Measurements from ENCODE around the gene PLK2. TPM values are rescaled to one million over a fixed set of nuclear protein-coding genes. Genes with fewer than 3 reads are reported as not detected.

Gene PLK2
- polyA plus RNA-seq, 3 donors = 3.4 to 17.0 (median 4.5) TPM

DNA sequence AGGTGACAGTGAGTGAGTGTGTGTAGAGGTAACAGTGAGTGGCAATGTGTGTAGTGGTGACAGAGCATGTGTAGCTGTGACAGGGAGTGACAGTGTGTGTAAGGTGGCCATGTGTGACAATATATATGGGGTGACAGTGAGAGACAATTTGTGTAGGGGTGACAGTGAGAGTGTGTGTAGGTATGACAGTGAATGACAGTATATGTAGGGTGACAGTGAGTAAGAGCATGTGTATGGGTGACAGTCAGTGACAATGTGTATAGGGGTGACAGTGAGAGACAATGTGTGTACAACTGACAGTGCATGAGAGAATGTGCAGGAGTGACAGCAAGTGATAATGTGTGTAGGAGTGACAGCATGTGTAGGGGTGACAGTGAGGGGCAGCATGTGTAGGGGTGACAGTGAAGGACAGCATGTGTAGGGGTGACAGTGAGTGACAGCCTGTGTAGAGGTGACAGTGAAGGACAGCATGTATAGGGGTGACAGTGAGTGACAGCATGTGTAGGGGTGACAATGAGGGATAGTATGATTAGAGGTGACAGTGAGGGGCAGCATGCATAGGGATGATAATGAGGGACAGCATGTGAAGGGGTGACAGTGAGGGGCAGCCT, 21.3 kb upstream of the PLK2 start:
- peaks cover 0 to 1% (median 0%) of the 10 kb centered on the region in 7 donors for H3K9me3 Mint-ChIP-seq

GRCh38 chr5:58477760-58478376, 18.0 kb upstream of the PLK2 start:
- H3K4me3 ChIP-seq (replicated peaks in 1 of 3; ENCODE audit: low read depth in 2 of 3, low read length in 3 of 3) = no peak overlapping the region
- Mint-ChIP-seq H3K9me3 (peaks cover 0 to 8% (median 7%) of the 10 kb centered on the region in 7 donors), H3K36me3 (peaks cover 2 to 5% of the 10 kb centered on the region in 2 donors), H3K27ac (peak overlapping the region in 2 of 7 donors; percentile 11 to 52), H3K27me3 (ENCODE audit: low read depth in 3 of 3) (no peaks in the 10 kb centered on the region), H3K4me3 (peak overlapping the region in 1 of 2 donors; percentile 29), H3K4me1 (peaks cover 22% of the 10 kb centered on the region)
- peaks cover 11 to 26% of the 10 kb centered on the region in 2 donors for H3K4me1 ChIP-seq (ENCODE audit: control insufficient read depth in 1 of 2, insufficient read depth in 2 of 2, low read length in 2 of 2)
- H3K27me3 ChIP-seq (ENCODE audit: control insufficient read depth in 2 of 2, insufficient read depth in 2 of 2, low read length in 2 of 2) = no peaks in the 10 kb centered on the region
- no peaks in the 10 kb centered on the region for H4K20me1 ChIP-seq (ENCODE audit: insufficient read depth, low read length)
- H3K79me2 ChIP-seq (ENCODE audit: insufficient read depth, low read length) = no peaks in the 10 kb centered on the region
- H3K4me2 ChIP-seq (replicated peaks; ENCODE audit: extremely low read depth, low read length, poor library complexity, severe bottlenecking) = peak overlapping the region; percentile 22
- WGBS (ENCODE audit: insufficient coverage) = no CpG with 5 or more reads among the region's 1 CpG
- TF ChIP-seq, protein P1, sequence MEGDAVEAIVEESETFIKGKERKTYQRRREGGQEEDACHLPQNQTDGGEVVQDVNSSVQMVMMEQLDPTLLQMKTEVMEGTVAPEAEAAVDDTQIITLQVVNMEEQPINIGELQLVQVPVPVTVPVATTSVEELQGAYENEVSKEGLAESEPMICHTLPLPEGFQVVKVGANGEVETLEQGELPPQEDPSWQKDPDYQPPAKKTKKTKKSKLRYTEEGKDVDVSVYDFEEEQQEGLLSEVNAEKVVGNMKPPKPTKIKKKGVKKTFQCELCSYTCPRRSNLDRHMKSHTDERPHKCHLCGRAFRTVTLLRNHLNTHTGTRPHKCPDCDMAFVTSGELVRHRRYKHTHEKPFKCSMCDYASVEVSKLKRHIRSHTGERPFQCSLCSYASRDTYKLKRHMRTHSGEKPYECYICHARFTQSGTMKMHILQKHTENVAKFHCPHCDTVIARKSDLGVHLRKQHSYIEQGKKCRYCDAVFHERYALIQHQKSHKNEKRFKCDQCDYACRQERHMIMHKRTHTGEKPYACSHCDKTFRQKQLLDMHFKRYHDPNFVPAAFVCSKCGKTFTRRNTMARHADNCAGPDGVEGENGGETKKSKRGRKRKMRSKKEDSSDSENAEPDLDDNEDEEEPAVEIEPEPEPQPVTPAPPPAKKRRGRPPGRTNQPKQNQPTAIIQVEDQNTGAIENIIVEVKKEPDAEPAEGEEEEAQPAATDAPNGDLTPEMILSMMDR (IDR thresholded peaks at IDR 0.05) = peak; percentile 52
- no peak overlapping the region for H3K9ac ChIP-seq (ENCODE audit: insufficient read depth, low read length, poor library complexity, severe bottlenecking)
- intact Hi-C loops (cut with micrococcal nuclease) = loop anchor here (10.0 kb wide), 2 partner anchors 367 to 377 kb away; no protein-coding TSS in a partner anchor
- H3K27ac ChIP-seq (ENCODE audit: low read depth in 1 of 2, low read length in 2 of 2) = no peak overlapping the region
- H3K9me3 ChIP-seq (replicated peaks in 1 of 2; ENCODE audit: control insufficient read depth in 1 of 2, insufficient read depth in 1 of 2, low read length in 2 of 2) = peaks cover 0 to 8% of the 10 kb centered on the region in 2 donors
- no peaks in the 10 kb centered on the region for H3K36me3 ChIP-seq (replicated peaks in 1 of 2; ENCODE audit: control insufficient read depth in 1 of 2, insufficient read depth in 2 of 2, low read length in 2 of 2)
- DNase-seq = no peak
- peak overlapping the region; percentile 26 for H2AFZ ChIP-seq (ENCODE audit: insufficient read depth, low read depth, low read length, poor library complexity, severe bottlenecking)

More for the DNA sequence above, 21.3 kb upstream of the PLK2 start:
- Mint-ChIP-seq H3K27ac (no peak overlapping the region), H3K36me3 (no peaks in the 10 kb centered on the region), H3K4me3 (no peak overlapping the region), H3K4me1 (peaks cover 17% of the 10 kb centered on the region), H3K27me3 (ENCODE audit: low read depth in 3 of 3) (no peaks in the 10 kb centered on the region)
- Histone ChIP-seq H4K20me1 (ENCODE audit: insufficient read depth, low read length) (no peaks in the 10 kb centered on the region), H3K79me2 (ENCODE audit: insufficient read depth, low read length) (no peaks in the 10 kb centered on the region), H2AFZ (ENCODE audit: insufficient read depth, low read depth, low read length, poor library complexity, severe bottlenecking) (no peak overlapping the region), H3K9ac (ENCODE audit: insufficient read depth, low read length, poor library complexity, severe bottlenecking) (no peak overlapping the region), H3K4me1 (ENCODE audit: control insufficient read depth in 1 of 2, insufficient read depth in 2 of 2, low read length in 2 of 2) (peaks cover 37 to 53% of the 10 kb centered on the region in 2 donors), H3K4me3 (replicated peaks in 1 of 3; ENCODE audit: low read depth in 2 of 3, low read length in 3 of 3) (no peak overlapping the region), H3K36me3 (replicated peaks in 1 of 2; ENCODE audit: control insufficient read depth in 1 of 2, insufficient read depth in 2 of 2, low read length in 2 of 2) (no peaks in the 10 kb centered on the region), H3K9me3 (replicated peaks in 1 of 2; ENCODE audit: control insufficient read depth in 1 of 2, insufficient read depth in 1 of 2, low read length in 2 of 2) (no peaks in the 10 kb centered on the region), H3K27ac (ENCODE audit: low read depth in 1 of 2, low read length in 2 of 2) (no peak overlapping the region), H3K4me2 (replicated peaks; ENCODE audit: extremely low read depth, low read length, poor library complexity, severe bottlenecking) (no peak overlapping the region), H3K27me3 (ENCODE audit: control insufficient read depth in 2 of 2, insufficient read depth in 2 of 2, low read length in 2 of 2) (no peaks in the 10 kb centered on the region)
- intact Hi-C loops (cut with micrococcal nuclease) = loop anchor here (10.0 kb wide), 1 partner anchor 104 kb away; the partner anchor contains the start of gene RAB3C (in 2 of the 2)
- TF ChIP-seq, protein P1 (IDR thresholded peaks at IDR 0.05) = no peak
- DNase-seq = no peak

Measured in CD14-positive monocyte (primary cell).